Activated CD8-positive, alpha-beta memory T cell treated with anti-CD3 and anti-CD28 coated beads, Interleukin-2, amount 10 ng/mL, durations not matched to agents 7 days and 5 days (primary cell): ENCODE results near the gene TMEM45A. TPM values are rescaled to one million over a fixed set of nuclear protein-coding genes. Genes with fewer than 3 reads are reported as not detected.
"Not testable (repeated sequence)": the region's sequence is repeated elsewhere in the genome, so short reads cannot be mapped to it uniquely, and the experiment has no call there.

Source experiments
- ATAC-seq: fragments of 150-1000 bp; cut with Tn5 transposase; one replicate; pipeline ENCODE4 v1.10.0; 2021; ENCODE audit warnings: moderate library complexity
- CTCF ChIA-PET: fragments of 350-600 bp; sonication (Branson Sonifier 250); formaldehyde crosslinking; loops from one replicate; lab custom pipeline; 2021; ENCODE audit warnings: antibody characterized with exemption; lab: Charles Lee
- DNase-seq: peaks from one replicate; pipeline ENCODE4 v3.0.0-alpha.2; 2020
- H3K27ac Mint-ChIP-seq: one replicate; pipeline ENCODE4 v1.8.0; 2021; ENCODE audit warnings: mild to moderate bottlenecking, mixed read lengths
- H3K27me3 Mint-ChIP-seq: one replicate; pipeline ENCODE4 v1.8.0; 2021; ENCODE audit warnings: mixed read lengths
- H3K36me3 Mint-ChIP-seq: one replicate; pipeline ENCODE4 v1.8.0; 2021; ENCODE audit warnings: mild to moderate bottlenecking, mixed read lengths
- H3K4me1 Mint-ChIP-seq: one replicate; pipeline ENCODE4 v1.8.0; 2021; ENCODE audit warnings: mixed read lengths
- H3K4me3 Mint-ChIP-seq: one replicate; pipeline ENCODE4 v1.8.0; 2021; ENCODE audit warnings: mild to moderate bottlenecking, moderate library complexity, mixed read lengths
- H3K9me3 Mint-ChIP-seq: one replicate; pipeline ENCODE4 v1.8.0; 2022; ENCODE audit warnings: low read depth, mixed read lengths
- total RNA-seq, 2 experiments: library from RNA; stranded (reverse); gene quantifications; one replicate each; pipeline ENCODE4 v1.2.3, GENCODE V29; 2021

Gene TMEM45A
- total RNA-seq, 2 experiments from 2014 or later, result 0.26 to 0.89 TPM

DNA sequence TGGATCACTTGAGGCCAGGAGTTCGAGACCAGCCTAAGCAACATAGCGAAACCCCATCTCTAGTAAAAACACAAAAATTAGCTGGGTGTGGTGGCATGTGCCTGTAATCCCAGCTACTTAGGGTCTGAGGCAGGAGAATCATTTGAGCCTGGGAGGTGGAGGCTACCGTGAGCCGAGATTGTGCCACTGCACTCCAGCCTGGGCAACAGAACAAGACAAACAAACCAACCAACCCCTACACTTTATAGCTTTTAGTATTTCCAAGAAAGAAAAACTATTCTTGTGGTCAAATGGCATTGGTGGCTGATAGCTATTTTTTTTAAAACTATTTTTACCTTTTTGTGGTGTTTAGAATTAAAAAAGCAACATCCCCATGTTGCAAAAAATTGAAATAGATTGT, 7.2 kb downstream of the TMEM45A start:
- no peak overlapping the region for H3K27ac Mint-ChIP-seq
- no peak for DNase-seq
- H3K27me3 Mint-ChIP-seq, result peaks cover 25% of the 10 kb centered on the region
- no peaks in the 10 kb centered on the region for H3K4me1 Mint-ChIP-seq
- no peaks in the 10 kb centered on the region for H3K9me3 Mint-ChIP-seq
- H3K36me3 Mint-ChIP-seq, result no peaks in the 10 kb centered on the region
- CTCF ChIA-PET, result no interaction called here
- no peak for ATAC-seq
- no peak overlapping the region for H3K4me3 Mint-ChIP-seq

DNA sequence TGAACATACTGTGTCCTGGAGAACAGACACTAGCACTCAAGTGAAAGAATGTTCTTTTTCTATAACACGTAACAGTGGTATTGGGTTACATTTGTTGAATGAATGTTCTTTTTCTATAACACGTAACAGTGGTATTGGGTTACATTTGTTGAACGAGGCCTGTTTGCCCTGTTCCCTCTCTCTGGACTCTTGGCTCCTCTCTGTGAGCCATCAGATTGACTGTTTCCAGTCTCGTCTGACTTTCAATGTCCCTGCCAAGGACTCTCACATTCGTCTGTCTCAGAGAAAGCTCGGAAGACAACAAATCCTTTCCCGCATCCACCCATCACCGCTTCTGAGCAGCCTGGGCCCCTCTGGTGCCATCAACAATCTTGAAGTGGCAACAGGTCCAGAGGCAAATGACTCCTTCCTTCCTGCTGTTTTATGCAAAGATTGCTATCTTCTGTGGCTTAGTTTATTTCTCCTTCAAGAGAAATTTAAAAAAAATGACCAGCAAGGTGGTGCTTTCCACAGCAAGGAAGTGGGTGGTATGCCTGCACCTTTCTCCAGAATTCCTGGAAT, 8.0 kb downstream of the TMEM45A start:
- Mint-ChIP-seq H3K4me3 (no peak overlapping the region), H3K36me3 (no peaks in the 10 kb centered on the region), H3K4me1 (no peaks in the 10 kb centered on the region), H3K27me3 (peaks cover 25% of the 10 kb centered on the region), H3K27ac (no peak overlapping the region), H3K9me3 (no peaks in the 10 kb centered on the region)
- ATAC-seq, result no peak
- CTCF ChIA-PET, result no interaction called here
- DNase-seq, result no peak

- CTCF ChIA-PET, result no interaction called here
- no peak for DNase-seq
Measured at GRCh38 chr3:100503448-100503847, 11.0 kb downstream of the TMEM45A start.

DNA sequence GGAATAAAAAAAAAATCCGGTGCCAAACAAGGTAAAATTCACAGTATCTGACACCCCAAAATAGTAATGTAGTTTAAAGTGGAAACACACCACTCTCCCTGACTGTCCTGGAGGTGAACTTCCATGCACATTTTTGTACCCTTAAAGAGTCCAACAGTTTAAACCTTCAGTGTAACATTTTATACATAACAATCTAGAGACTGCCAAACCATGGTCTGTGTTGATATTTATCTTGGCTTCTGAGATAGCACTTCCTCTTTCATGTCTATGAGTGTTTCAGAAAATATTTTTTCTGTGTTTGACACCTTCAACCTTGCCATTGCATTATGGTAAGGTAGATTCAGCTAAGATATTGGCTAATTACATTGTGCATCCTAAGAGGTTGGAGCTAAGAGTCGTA, 13.9 kb downstream of the TMEM45A start:
- no peaks in the 10 kb centered on the region for H3K9me3 Mint-ChIP-seq
- no peaks in the 10 kb centered on the region for H3K4me1 Mint-ChIP-seq
- DNase-seq, result no peak
- H3K4me3 Mint-ChIP-seq, result no peak overlapping the region
- H3K36me3 Mint-ChIP-seq, result no peaks in the 10 kb centered on the region
- CTCF ChIA-PET, result no interaction called here
- H3K27me3 Mint-ChIP-seq, result peaks cover 35% of the 10 kb centered on the region
- ATAC-seq, result no peak
- no peak overlapping the region for H3K27ac Mint-ChIP-seq

More at GRCh38 chr3:100503448-100503847, 11.0 kb downstream of the TMEM45A start:
- H3K27me3 Mint-ChIP-seq, result peaks cover 38% of the 10 kb centered on the region
- H3K4me3 Mint-ChIP-seq, result no peak overlapping the region
- no peak for ATAC-seq
- H3K27ac Mint-ChIP-seq, result no peak overlapping the region
- no peaks in the 10 kb centered on the region for H3K4me1 Mint-ChIP-seq
- H3K9me3 Mint-ChIP-seq, result no peaks in the 10 kb centered on the region
- no peaks in the 10 kb centered on the region for H3K36me3 Mint-ChIP-seq

GRCh38 chr3:100509818-100510217, 17.4 kb downstream of the TMEM45A start:
- DNase-seq, H3K4me1 Mint-ChIP-seq, H3K4me3 Mint-ChIP-seq, H3K9me3 Mint-ChIP-seq, ATAC-seq, H3K27ac Mint-ChIP-seq, CTCF ChIA-PET, H3K36me3 Mint-ChIP-seq: not testable (repeated sequence)
- H3K27me3 Mint-ChIP-seq, result peaks cover 26% of the 10 kb centered on the region

DNA sequence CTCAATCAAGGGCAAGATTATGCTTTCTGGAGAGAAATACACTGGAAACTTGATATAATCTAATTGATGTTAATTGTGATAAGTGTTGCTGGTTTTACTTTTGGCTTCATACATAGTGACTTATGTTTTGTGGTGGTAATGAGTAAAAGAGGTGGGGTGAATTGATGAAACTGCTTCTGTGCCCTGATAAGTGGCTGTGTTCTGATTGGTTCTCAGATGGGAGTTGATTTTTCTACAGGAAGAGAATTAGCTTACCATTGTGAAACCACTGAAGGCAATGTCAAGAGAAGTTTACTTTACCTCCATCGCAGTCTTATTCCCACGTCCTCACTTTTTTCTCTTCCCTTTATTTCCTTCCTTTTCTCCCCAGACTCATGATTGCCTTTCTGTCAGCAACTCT, 23.8 kb downstream of the TMEM45A start:
- Mint-ChIP-seq H3K36me3 (no peaks in the 10 kb centered on the region), H3K4me1 (no peaks in the 10 kb centered on the region), H3K9me3 (no peaks in the 10 kb centered on the region), H3K27me3 (peaks cover 2% of the 10 kb centered on the region), H3K27ac (no peak overlapping the region), H3K4me3 (no peak overlapping the region)
- CTCF ChIA-PET, result no interaction called here
- DNase-seq (no peak), ATAC-seq (no peak)

DNA sequence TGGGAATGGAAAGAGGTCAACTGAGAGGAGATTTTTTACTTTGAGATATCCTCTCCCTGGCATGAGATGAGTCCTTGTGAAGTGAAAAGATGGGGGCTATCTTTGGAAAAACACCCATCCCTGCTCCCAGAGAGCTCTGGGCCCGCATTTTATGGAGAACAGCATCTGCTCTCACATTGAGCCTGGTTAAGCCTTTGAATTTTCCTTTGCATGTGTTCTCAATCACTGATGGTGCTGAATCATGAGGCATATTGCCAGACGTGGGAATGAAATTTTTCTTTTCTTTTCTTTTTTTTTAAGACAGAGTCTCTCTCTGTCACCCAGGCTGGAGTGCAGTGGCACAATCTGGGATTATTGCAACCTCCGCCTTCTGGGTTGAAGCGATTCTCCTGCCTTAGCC, 24.4 kb downstream of the TMEM45A start:
- ATAC-seq (no peak), DNase-seq (no peak)
- no peaks in the 10 kb centered on the region for H3K27me3 Mint-ChIP-seq
- H3K4me1 Mint-ChIP-seq, result no peaks in the 10 kb centered on the region
- CTCF ChIA-PET, result no interaction called here
- no peak overlapping the region for H3K27ac Mint-ChIP-seq
- no peak overlapping the region for H3K4me3 Mint-ChIP-seq
- H3K9me3 Mint-ChIP-seq, result no peaks in the 10 kb centered on the region
- H3K36me3 Mint-ChIP-seq, result no peaks in the 10 kb centered on the region

DNA sequence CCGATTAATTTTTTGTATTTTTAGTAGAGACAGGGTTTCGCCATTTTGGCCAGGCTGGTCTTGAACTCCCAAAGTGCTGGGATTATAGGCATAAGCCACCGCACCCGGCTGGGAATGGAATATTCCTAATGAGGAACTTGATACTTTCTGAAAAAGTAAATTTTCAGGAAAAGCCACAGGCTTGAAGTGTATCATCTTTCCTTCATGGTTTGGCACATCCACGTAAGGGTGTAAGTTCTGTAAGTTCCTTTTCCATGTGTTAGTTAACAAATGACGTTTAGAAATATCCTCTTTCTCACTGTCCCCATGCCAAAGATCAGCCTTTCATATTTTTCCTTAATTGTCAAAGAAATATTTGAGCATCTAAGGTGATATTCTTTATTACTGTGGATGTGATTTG, 24.9 kb downstream of the TMEM45A start:
- no peaks in the 10 kb centered on the region for H3K4me1 Mint-ChIP-seq
- DNase-seq (no peak), ATAC-seq (no peak)
- no peaks in the 10 kb centered on the region for H3K36me3 Mint-ChIP-seq
- CTCF ChIA-PET, result no interaction called here
- no peak overlapping the region for H3K4me3 Mint-ChIP-seq
- no peak overlapping the region for H3K27ac Mint-ChIP-seq
- no peaks in the 10 kb centered on the region for H3K9me3 Mint-ChIP-seq
- H3K27me3 Mint-ChIP-seq, result no peaks in the 10 kb centered on the region

- Mint-ChIP-seq H3K36me3 (no peaks in the 10 kb centered on the region), H3K4me1 (no peaks in the 10 kb centered on the region), H3K4me3 (no peak overlapping the region), H3K27ac (no peak overlapping the region), H3K27me3 (no peaks in the 10 kb centered on the region), H3K9me3 (no peaks in the 10 kb centered on the region)
- ATAC-seq, result no peak
- DNase-seq, result no peak
- CTCF ChIA-PET, result no interaction called here
Measured at GRCh38 chr3:100518244-100518643, 25.8 kb downstream of the TMEM45A start.

- no peak overlapping the region for H3K4me3 Mint-ChIP-seq
- no peak overlapping the region for H3K27ac Mint-ChIP-seq
- ATAC-seq (no peak), DNase-seq (no peak)
- H3K36me3 Mint-ChIP-seq, result no peaks in the 10 kb centered on the region
- peaks cover 2% of the 10 kb centered on the region for H3K27me3 Mint-ChIP-seq
- CTCF ChIA-PET, result no interaction called here
- no peaks in the 10 kb centered on the region for H3K9me3 Mint-ChIP-seq
- H3K4me1 Mint-ChIP-seq, result no peaks in the 10 kb centered on the region
Measured at GRCh38 chr3:100518983-100519382, 26.6 kb downstream of the TMEM45A start.

GRCh38 chr3:100521439-100521845, 29.0 kb downstream of the TMEM45A start:
- peaks cover 10% of the 10 kb centered on the region for H3K27me3 Mint-ChIP-seq
- ATAC-seq (no peak), DNase-seq (no peak)
- H3K27ac Mint-ChIP-seq, result no peak overlapping the region
- H3K4me1 Mint-ChIP-seq, result no peaks in the 10 kb centered on the region
- H3K9me3 Mint-ChIP-seq, result no peaks in the 10 kb centered on the region
- CTCF ChIA-PET, result no interaction called here
- H3K4me3 Mint-ChIP-seq, result no peak overlapping the region
- H3K36me3 Mint-ChIP-seq, result no peaks in the 10 kb centered on the region

DNA sequence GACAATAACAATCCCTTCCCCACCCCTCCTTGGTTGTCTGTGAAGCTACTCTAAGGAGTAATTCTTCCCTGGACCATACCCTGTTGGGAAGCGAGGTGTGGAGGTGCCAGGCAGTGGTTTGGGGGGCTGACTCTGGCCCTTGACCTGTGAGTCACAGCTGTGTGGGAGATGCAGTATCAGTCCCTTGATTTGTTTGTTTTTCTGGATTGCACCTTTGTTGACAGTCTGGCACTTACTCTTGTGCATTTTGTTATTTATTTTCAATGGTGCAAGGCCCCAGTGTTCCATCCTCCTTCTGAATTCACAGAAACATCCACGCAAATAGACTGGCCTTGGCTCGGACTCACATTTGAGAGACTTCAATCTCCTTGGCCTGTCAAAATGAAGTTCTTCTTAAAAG, 29.7 kb downstream of the TMEM45A start:
- Mint-ChIP-seq H3K9me3 (no peaks in the 10 kb centered on the region), H3K4me1 (no peaks in the 10 kb centered on the region), H3K36me3 (no peaks in the 10 kb centered on the region), H3K4me3 (no peak overlapping the region), H3K27me3 (peaks cover 10% of the 10 kb centered on the region), H3K27ac (no peak overlapping the region)
- CTCF ChIA-PET, result no interaction called here
- ATAC-seq (no peak), DNase-seq (no peak)

- CTCF ChIA-PET, result no interaction called here
- DNase-seq, result no peak
- ATAC-seq, result no peak
- H3K4me1 Mint-ChIP-seq, result no peaks in the 10 kb centered on the region
- no peaks in the 10 kb centered on the region for H3K36me3 Mint-ChIP-seq
- H3K27ac Mint-ChIP-seq, result no peak overlapping the region
- no peak overlapping the region for H3K4me3 Mint-ChIP-seq
- no peaks in the 10 kb centered on the region for H3K9me3 Mint-ChIP-seq
- peaks cover 14% of the 10 kb centered on the region for H3K27me3 Mint-ChIP-seq
Measured at GRCh38 chr3:100523050-100523760, 30.8 kb downstream of the TMEM45A start.

DNA sequence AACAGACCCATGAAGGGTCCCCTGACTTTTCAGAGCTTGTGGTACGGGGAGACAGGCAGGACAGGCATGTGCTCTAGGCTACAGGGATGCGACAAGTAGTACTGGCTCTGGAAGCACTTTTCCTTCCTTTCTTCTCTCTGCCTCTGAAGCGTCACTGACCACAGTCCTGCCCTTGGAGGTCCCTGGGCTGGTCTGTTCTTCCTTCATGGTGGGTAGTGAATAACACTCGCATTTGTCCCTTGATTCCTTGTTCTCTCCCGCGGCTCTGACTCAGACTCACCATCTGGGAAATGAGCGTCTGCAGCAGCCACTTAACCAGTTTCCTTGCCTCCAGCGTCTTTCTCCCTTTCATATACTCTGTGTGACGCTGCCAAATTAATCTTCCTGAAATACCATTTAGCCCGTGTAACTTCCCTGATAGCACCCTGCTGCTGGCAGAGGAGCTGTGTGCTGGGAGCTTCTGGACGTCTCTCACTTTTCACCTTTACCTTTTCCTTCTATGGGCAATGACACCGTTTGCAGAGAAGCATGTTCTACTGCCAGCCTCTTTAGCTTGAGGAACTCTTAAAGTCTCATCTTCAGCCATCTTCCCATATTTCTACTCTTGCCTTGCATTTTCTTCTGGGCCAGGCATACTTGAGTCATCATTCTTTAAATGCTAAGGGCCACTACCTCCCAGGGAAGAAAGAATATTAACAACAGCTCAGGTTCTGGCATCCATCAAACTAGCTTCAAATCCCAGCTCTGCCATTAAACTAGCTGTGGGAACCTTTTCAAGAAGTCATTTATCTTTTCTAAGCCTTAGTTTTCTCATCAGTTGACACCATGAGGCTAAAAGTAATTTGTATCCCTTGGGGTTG, 33.6 kb downstream of the TMEM45A start:
- H3K27ac Mint-ChIP-seq, result no peak overlapping the region
- CTCF ChIA-PET, result no interaction called here
- no peak overlapping the region for H3K4me3 Mint-ChIP-seq
- H3K9me3 Mint-ChIP-seq, result no peaks in the 10 kb centered on the region
- ATAC-seq, result no peak
- no peaks in the 10 kb centered on the region for H3K4me1 Mint-ChIP-seq
- DNase-seq, result no peak
- H3K27me3 Mint-ChIP-seq, result peaks cover 18% of the 10 kb centered on the region
- H3K36me3 Mint-ChIP-seq, result no peaks in the 10 kb centered on the region
